Liver (tissue), 9 donors: ENCODE measurements around the gene TLR8. TPM values are rescaled to one million over a fixed set of nuclear protein-coding genes. Genes with fewer than 3 reads are reported as not detected.
A peak's percentile ranks its signal among the peaks of the same experiment; 100 is the strongest.

Source experiments
- DNase-seq: peaks from one replicate; pipeline ENCODE4 v3.0.0-alpha.2; 2017; ENCODE audit warnings: low spot score
- H3K27ac ChIP-seq, 2 donors: one replicate each; pipeline ENCODE4 v1.7.0; 2013; ENCODE audit warnings: inconsistent platforms in 2 of 2, low read length in 2 of 2, control low read depth in 1 of 2, low read depth in 1 of 2, mild to moderate bottlenecking in 1 of 2
- H3K27me3 ChIP-seq, 4 donors: one replicate each; pipeline versions ENCODE4 v1.6.1 to v1.7.0; 2013; ENCODE audit warnings: low read length in 3 of 4, inconsistent platforms in 1 of 4, mild to moderate bottlenecking in 1 of 4, moderate library complexity in 1 of 4; ENCODE audit not compliant: control insufficient read depth in 4 of 4, insufficient read depth in 4 of 4
- H3K36me3 ChIP-seq, 4 donors: one replicate each; pipeline versions ENCODE4 v1.6.1 to v1.7.0; 2013; ENCODE audit warnings: low read length in 3 of 4, mild to moderate bottlenecking in 3 of 4, low read depth in 1 of 4, moderate library complexity in 1 of 4; ENCODE audit not compliant: control insufficient read depth in 4 of 4, insufficient read depth in 3 of 4
- H3K4me1 ChIP-seq, 4 donors: one replicate each; pipeline versions ENCODE4 v1.6.1 to v1.7.0; 2013; ENCODE audit warnings: low read length in 3 of 4, mild to moderate bottlenecking in 3 of 4, moderate library complexity in 1 of 4; ENCODE audit not compliant: control insufficient read depth in 4 of 4, insufficient read depth in 4 of 4
- H3K4me3 ChIP-seq, 3 donors: one replicate each; pipeline versions ENCODE4 v1.6.1 to v1.7.0; 2013; ENCODE audit warnings: low read length in 3 of 3, control low read depth in 1 of 3, low read depth in 1 of 3, mild to moderate bottlenecking in 1 of 3
- H3K9ac ChIP-seq, 2 donors: one replicate each; pipeline ENCODE4 v1.7.0; 2013; ENCODE audit warnings: low read length in 2 of 2, mild to moderate bottlenecking in 2 of 2, moderate library complexity in 2 of 2, control low read depth in 1 of 2, low read depth in 1 of 2
- H3K9me3 ChIP-seq, 4 donors: one replicate each; pipeline versions ENCODE4 v1.6.1 to v1.7.0; 2013; ENCODE audit warnings: low read length in 3 of 4; ENCODE audit not compliant: control insufficient read depth in 4 of 4
- ATF3 ChIP-seq: IDR thresholded peaks from 2 replicates; pipeline ENCODE4 v1.6.1; 2016; ENCODE audit warnings: antibody characterized with exemption
- CTCF ChIP-seq: fragments of 150-350 bp; IDR thresholded peaks from 2 replicates; pipeline ENCODE4 v1.5.1; 2017; ENCODE audit warnings: improper control_type of control experiment, low read depth, low read length; ENCODE audit not compliant: missing input control
- EGR1 ChIP-seq, 2 donors: IDR thresholded peaks; 2 replicates each; pipeline ENCODE4 v1.6.1; 2016 to 2018; ENCODE audit warnings: antibody characterized with exemption in 2 of 2, low read depth in 2 of 2
- FOXA1 ChIP-seq: IDR thresholded peaks from 2 replicates; pipeline ENCODE4 v1.6.1; 2016; ENCODE audit warnings: antibody characterized with exemption
- FOXA2 ChIP-seq: IDR thresholded peaks from 2 replicates; pipeline ENCODE4 v1.6.1; 2016; ENCODE audit warnings: antibody characterized with exemption
- GABPA ChIP-seq, 2 donors: IDR thresholded peaks in 1 of 2; conservative IDR thresholded peaks in 1 of 2; 2 replicates each; pipeline ENCODE4 v1.6.1; 2016; ENCODE audit warnings: antibody characterized with exemption in 2 of 2, mild to moderate bottlenecking in 1 of 2, moderate library complexity in 1 of 2
- HNF4A ChIP-seq, 2 donors: conservative IDR thresholded peaks; 2 replicates each; pipeline ENCODE4 v1.6.1; 2016; ENCODE audit warnings: antibody characterized with exemption in 2 of 2, mild to moderate bottlenecking in 2 of 2
- JUND ChIP-seq, 2 donors: IDR thresholded peaks; 2 replicates each; pipeline ENCODE4 v1.6.1; 2016; ENCODE audit warnings: antibody characterized with exemption in 2 of 2
- MAX ChIP-seq: IDR thresholded peaks from 2 replicates; pipeline ENCODE4 v1.6.1; 2016; ENCODE audit warnings: antibody characterized with exemption
- NR2F2 ChIP-seq: IDR thresholded peaks from 2 replicates; pipeline ENCODE4 v1.6.1; 2016; ENCODE audit warnings: antibody characterized with exemption
- RAD21 ChIP-seq, 2 donors: IDR thresholded peaks; 2 replicates each; pipeline ENCODE4 v1.6.1; 2016; ENCODE audit warnings: antibody characterized with exemption in 2 of 2, mild to moderate bottlenecking in 2 of 2
- REST ChIP-seq: IDR thresholded peaks from 2 replicates; pipeline ENCODE4 v1.6.1; 2016; ENCODE audit warnings: antibody characterized with exemption, mild to moderate bottlenecking
- RXRA ChIP-seq, 2 donors: IDR thresholded peaks; 2 replicates each; pipeline ENCODE4 v1.6.1; 2017 to 2018; ENCODE audit warnings: antibody characterized with exemption in 2 of 2, mild to moderate bottlenecking in 1 of 2
- SP1 ChIP-seq: IDR thresholded peaks from 2 replicates; pipeline ENCODE4 v1.6.1; 2018; ENCODE audit warnings: antibody characterized with exemption, mild to moderate bottlenecking
- TAF1 ChIP-seq: conservative IDR thresholded peaks from 2 replicates; pipeline ENCODE4 v1.6.1; 2016; ENCODE audit warnings: antibody characterized with exemption, mild to moderate bottlenecking
- ZBTB33 ChIP-seq: IDR thresholded peaks from 2 replicates; pipeline ENCODE4 v1.6.1; 2016; ENCODE audit warnings: antibody characterized with exemption
- WGBS: extraction: QIAGEN DNeasy Blood & Tissue Kit; methylation state at CpG from one replicate; pipeline ENCODE4 v1.1.7; 2013; 5-methylcytosine and 5-hydroxymethylcytosine counted together
- polyA plus RNA-seq, 2 donors: library from polyadenylated mRNA; stranded (reverse) in 1 of 2; unstranded in 1 of 2; fragments of 200-250 nt in 1 of 2; fragments of >200 nt in 1 of 2; fragmentation: Nextera tagmentation in 1 of 2; extraction: Ambion mirVana in 1 of 2; gene quantifications; one replicate each; pipeline versions ENCODE4 v1.2.1 to v1.2.3, GENCODE V29; 2013 to 2015
- total RNA-seq, 2 donors: library from RNA; depleted of rRNA; stranded (reverse); fragments of >200 nt; gene quantifications; one replicate each; pipeline ENCODE4 v1.2.3, GENCODE V29; 2014
- donor health status: healthy.
- donor health status: healthy.
- donor health status: healthy.
- donor health status: healthy.
- donor health status: healthy.

TLR8 gene
- total and polyA plus RNA-seq, 4 donors: 0.28 to 4.6 (median 2.1) TPM

GRCh38 chrX:12894074-12895030, 12.1 kb upstream of the TLR8 start:
- no peaks in the 10 kb centered on the region for H3K27me3 ChIP-seq
- H3K9ac ChIP-seq: no peak overlapping the region
- H3K4me1 ChIP-seq: no peaks in the 10 kb centered on the region
- no peaks in the 10 kb centered on the region for H3K36me3 ChIP-seq
- peak; percentile 32 for DNase-seq
- 52% methylated on average over 12 of the region's 12 CpGs for WGBS
- H3K27ac ChIP-seq: no peak overlapping the region
- no peaks in the 10 kb centered on the region for H3K9me3 ChIP-seq
- TF ChIP-seq RAD21 (IDR thresholded peaks at IDR 0.05): peak; percentile 65 to 77
- no peak for TF ChIP-seq TAF1
- peak; percentile 50 for TF ChIP-seq CTCF
- no peak overlapping the region for H3K4me3 ChIP-seq

GRCh38 chrX:12895866-12896265, 10.6 kb upstream of the TLR8 start:
- Histone ChIP-seq H3K27ac (no peak overlapping the region), H3K4me1 (no peaks in the 10 kb centered on the region), H3K27me3 (no peaks in the 10 kb centered on the region), H3K4me3 (no peak overlapping the region), H3K9me3 (no peaks in the 10 kb centered on the region), H3K36me3 (no peaks in the 10 kb centered on the region), H3K9ac (no peak overlapping the region)
- WGBS: 59% methylated on average over 2 of the region's 2 CpGs
- no peak for DNase-seq
- TF ChIP-seq ZBTB33 (no peak), RAD21 (IDR thresholded peaks at IDR 0.05) (no peak), MAX (no peak), EGR1 (IDR thresholded peaks at IDR 0.05; ENCODE audit: low read depth in 2 of 2) (no peak), HNF4A (conservative IDR thresholded peaks at IDR 0.05) (no peak), GABPA (IDR thresholded peaks at IDR 0.05 in 1 of 2, conservative IDR thresholded peaks at IDR 0.05 in 1 of 2) (no peak), TAF1 (no peak), NR2F2 (no peak), JUND (IDR thresholded peaks at IDR 0.05) (no peak), FOXA1 (no peak), RXRA (IDR thresholded peaks at IDR 0.05) (no peak), SP1 (no peak), REST (no peak), ATF3 (no peak), FOXA2 (no peak)
